Measurements from ENCODE around the gene ESYT3. TPM values are rescaled to one million over a fixed set of nuclear protein-coding genes. Genes with fewer than 3 reads are reported as not detected.
"Not testable (repeated sequence)": the region's sequence is repeated elsewhere in the genome, so short reads cannot be mapped to it uniquely, and the experiment has no call there.

ESYT3 gene
- total RNA-seq, 1 donor from 2014 or later = 1.1 TPM

- Histone ChIP-seq H3K36me3 (ENCODE audit: control insufficient read depth, insufficient read depth, low read length) (no peaks in the 10 kb centered on the region), H3K4me3 (ENCODE audit: low read depth, low read length) (no peak overlapping the region), H3K27me3 (ENCODE audit: control insufficient read depth, insufficient read depth, low read length) (no peaks in the 10 kb centered on the region)
- TF ChIP-seq CTCF (IDR thresholded peaks at IDR 0.05; ENCODE audit: insufficient read depth, low read length, severe bottlenecking) = no peak
- DNase-seq (ENCODE audit: low read depth) (no peak), FAIRE-seq (no peak)
Observed at GRCh38 chr3:138513090-138513843, 78.9 kb downstream of the ESYT3 start.

DNA sequence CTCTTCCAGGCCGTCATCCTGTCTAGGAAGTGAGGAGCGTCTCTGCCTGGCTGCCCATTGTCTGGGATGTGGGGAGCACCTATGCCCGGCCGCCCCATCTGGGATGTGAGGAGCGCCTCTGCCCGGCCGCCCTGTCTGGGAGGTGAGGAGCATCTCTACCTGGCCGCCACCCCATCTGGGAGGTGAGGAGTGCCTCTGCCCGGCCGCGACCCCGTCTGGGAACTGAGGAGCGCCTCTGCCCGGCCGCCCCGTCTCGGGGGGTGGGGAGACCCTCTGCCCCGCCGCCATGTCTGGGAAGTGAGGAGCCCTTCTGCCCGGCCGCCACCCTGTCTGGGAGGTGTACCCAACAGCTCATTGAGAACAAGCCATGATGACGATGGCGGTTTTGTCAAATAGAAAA lies 87.0 kb downstream of the ESYT3 start:
- not testable (repeated sequence) for H3K36me3 ChIP-seq (ENCODE audit: control insufficient read depth, insufficient read depth, low read length); DNase-seq (ENCODE audit: low read depth); FAIRE-seq; H3K4me3 ChIP-seq (ENCODE audit: low read depth, low read length); H3K27me3 ChIP-seq (ENCODE audit: control insufficient read depth, insufficient read depth, low read length)

Other genes with a start within 250 kb of the ESYT3 start
- 29.5 and 33.0 TPM in 2 replicates for gene ARMC8, start 247.3 kb upstream of the ESYT3 start, total RNA-seq
- gene NME9, start 104.8 kb upstream of the ESYT3 start, total RNA-seq = under 0.01 TPM in 1 of 2 replicates, not detected in the other
- 2.9 and 3.2 TPM in 2 replicates for gene MRAS, start 86.0 kb upstream of the ESYT3 start, total RNA-seq
- gene CEP70, start 159.6 kb downstream of the ESYT3 start, total RNA-seq = 18.2 and 29.2 TPM in 2 replicates
- 6.6 and 8.7 TPM in 2 replicates for gene FAIM, start 174.2 kb downstream of the ESYT3 start, total RNA-seq

Measured in bronchial epithelial cell (primary cell).